ENCODE results near the gene RFT1.

Gene RFT1

GRCh38 chr3:53150247-53151085 is 20.2 kb upstream of the RFT1 start:
- DNase-seq (ENCODE audit: low read depth in 4 of 4, low spot score in 1 of 4) = no peak

DNA sequence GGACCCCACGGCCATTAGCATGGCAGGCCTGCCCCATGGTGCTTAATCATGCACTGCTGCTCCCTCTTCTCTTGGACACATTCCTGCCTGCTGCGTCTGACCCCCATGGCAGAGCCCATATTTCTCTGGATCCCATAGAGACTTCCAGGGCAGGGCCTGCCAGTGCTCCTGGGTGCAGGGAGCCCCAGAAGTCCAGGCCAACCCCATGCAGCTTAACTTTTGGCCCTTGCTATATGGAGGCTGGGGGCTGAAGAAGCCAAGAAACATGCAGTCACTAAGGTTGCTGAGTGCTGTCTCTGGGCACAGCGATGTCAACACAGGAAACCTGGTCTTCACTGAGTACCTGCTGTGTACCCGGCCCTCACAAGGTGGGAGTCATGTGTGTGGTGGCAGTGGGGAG is 19.5 kb upstream of the RFT1 start:
- no peak for DNase-seq (ENCODE audit: low read depth in 4 of 4, low spot score in 1 of 4)

DNA sequence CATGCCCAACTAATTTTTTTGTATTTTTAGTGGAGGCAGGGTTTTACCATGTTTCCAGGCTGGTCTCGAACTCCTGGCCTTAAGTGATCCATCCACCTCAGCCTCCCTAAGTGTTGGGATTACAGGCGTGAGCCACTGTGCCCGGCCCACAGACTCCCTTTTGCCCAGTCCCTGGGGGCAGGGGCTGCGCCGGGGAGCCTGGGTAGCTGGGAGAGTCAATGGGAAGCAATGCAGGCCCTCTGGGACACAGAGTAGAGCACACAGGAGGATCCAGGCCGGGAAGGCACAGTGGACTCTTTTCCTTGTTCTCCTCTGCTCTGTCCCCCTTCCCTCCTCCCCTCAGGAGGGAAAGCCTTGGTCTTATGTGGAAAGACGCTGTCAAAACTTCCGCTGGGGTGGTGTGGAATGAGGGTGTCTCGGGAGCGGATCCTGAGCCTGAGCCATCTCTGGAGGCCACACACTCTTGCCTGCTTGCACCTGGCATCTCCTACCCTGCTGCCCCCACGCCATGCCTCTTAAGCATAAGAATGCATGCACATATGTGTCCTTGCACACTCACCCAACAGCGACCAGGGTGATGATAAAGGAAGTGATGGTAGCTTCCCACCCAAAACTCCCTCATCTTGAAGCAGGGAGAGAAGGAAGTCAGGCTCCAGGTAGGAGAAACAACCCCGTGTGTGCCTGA is 18.9 kb upstream of the RFT1 start:
- no peak for DNase-seq (ENCODE audit: low read depth in 4 of 4, low spot score in 1 of 4)

GRCh38 chr3:53147903-53148400 is 17.7 kb upstream of the RFT1 start:
- DNase-seq (ENCODE audit: low read depth in 4 of 4, low spot score in 1 of 4) = no peak

- DNase-seq (ENCODE audit: low read depth in 4 of 4, low spot score in 1 of 4) = no peak
These were observed 17.1 kb upstream of the RFT1 start for GRCh38 chr3:53147151-53147902.

DNA sequence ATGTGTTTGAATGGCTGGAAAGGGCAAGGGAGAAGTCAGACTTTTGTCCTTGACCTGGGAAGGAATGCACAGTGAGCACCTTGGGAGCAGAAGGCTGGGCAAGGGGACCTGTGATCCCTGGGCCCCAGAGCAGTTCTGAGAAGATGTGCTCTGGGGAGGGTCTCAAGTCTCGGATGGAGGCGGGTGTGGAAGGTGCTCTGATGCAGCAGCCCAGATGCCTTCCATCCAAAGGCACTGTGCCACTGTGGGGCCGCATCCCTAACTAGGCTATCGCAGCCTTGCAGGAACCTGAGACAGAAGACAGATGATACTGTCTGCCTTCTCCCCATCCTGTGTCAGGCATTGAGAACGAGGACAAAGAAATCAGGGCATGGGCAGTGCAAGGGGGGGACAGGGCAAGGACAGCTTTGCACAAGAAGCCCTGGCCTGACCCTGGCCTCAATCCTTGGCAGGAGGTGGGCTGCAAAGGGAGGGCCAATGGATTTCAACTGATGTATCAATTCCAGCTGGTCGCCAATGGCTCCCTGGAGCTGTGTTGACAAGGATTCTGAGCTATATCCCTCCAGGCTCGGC is 16.2 kb upstream of the RFT1 start:
- DNase-seq (ENCODE audit: low read depth in 4 of 4, low spot score in 1 of 4) = no peak

DNA sequence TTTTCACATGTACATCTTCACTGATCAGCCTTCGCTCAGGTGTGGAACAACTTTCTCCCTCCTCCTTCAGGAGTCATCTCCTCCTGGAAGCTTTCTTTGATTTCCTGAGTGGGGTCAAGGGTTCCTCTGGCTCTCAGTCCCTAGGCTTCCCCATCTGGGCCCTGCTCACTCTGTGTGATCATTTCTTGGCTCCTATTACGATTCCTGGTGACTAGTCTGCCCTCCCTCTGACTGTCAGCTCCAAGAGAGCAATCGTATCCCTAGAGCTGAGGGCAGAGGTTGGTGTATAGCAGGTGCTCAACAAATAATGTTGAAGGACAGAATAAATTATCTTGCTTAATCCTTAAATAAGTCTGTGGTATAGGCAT is 15.5 kb upstream of the RFT1 start:
- no peak for DNase-seq (ENCODE audit: low read depth in 4 of 4, low spot score in 1 of 4)

GRCh38 chr3:53144862-53145712 is 14.9 kb upstream of the RFT1 start:
- DNase-seq (ENCODE audit: low read depth in 4 of 4, low spot score in 1 of 4) = no peak

- DNase-seq (ENCODE audit: low read depth in 4 of 4, low spot score in 1 of 4) = no peak
These were observed 14.2 kb upstream of the RFT1 start for GRCh38 chr3:53144446-53144845.

DNA sequence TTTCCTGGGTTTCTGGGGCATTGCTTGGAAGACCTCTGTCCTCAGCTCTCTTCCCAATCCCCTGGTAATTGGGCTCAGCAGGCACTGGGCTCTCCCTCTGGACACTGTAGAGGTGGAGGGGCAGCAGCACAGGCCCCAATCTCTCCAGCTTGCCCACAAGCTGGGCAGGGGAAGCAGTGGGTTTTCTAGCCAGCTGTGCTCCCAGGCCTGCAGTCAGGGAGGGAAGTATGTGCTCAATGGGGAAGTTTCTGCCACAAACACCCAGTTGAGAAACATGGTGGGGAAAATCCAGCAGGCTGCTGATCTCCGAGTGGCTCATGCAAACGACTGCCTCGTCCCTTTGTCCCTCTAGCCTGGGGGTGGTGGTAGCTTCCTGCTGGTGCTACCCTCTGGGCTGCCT is 12.8 kb upstream of the RFT1 start:
- DNase-seq (ENCODE audit: low read depth in 4 of 4, low spot score in 1 of 4) = no peak

DNA sequence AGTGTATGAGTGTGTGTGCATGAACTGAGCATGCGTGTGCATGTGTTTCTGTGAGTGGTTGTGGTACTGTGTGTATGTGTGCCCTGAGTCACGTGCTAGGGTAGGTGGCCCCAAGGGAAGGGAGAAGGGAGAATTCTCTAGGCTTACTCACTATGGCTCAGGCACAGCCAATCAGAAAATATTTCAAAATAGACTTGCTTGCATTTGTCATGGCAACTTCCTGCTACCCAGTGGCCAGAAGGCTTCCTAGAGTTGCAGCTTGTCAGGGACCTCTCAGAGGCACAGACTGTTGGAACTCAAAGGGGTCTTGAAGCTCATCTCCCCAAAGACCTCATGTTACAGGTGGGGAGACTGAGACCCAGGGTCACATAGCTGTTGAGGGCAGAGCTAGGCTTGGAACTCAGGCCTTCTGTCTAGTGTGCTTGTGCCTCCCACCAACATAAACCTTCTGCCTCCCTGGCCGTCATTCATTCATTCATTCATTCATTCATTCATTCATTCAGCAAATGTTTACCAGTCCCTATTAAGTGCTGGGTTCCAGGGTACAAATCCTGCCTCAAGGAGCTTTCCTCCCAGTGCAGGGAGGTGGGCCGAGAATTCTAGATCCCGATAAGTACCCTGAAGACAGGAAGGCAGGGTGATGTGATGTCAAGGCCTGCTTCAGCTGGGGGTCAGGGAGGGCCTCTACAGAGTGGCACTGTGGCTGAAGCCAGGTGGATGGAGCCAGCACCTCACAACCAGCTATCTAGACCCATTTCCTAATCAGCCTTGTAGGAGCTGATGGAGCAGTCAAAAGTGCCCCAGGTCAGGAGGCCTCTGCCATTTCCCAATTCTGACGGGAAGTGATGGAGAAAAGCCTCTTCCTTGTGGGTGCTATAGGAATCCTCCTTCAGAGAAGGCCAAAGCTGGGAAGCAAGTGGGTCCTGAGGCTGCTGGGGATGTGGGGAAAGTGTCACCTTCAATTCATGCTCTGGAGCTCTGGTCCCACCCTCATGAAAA is 10.9 kb upstream of the RFT1 start:
- DNase-seq (ENCODE audit: low read depth in 4 of 4, low spot score in 1 of 4) = no peak

GRCh38 chr3:53139906-53140846 is 9.9 kb upstream of the RFT1 start:
- no peak for DNase-seq (ENCODE audit: low read depth in 4 of 4, low spot score in 1 of 4)

GRCh38 chr3:53137835-53138446 is 7.7 kb upstream of the RFT1 start:
- no peak for DNase-seq (ENCODE audit: low read depth in 4 of 4, low spot score in 1 of 4)

- DNase-seq (ENCODE audit: low read depth in 4 of 4, low spot score in 1 of 4) = no peak
These were observed 7.0 kb upstream of the RFT1 start for GRCh38 chr3:53137221-53137620.

DNA sequence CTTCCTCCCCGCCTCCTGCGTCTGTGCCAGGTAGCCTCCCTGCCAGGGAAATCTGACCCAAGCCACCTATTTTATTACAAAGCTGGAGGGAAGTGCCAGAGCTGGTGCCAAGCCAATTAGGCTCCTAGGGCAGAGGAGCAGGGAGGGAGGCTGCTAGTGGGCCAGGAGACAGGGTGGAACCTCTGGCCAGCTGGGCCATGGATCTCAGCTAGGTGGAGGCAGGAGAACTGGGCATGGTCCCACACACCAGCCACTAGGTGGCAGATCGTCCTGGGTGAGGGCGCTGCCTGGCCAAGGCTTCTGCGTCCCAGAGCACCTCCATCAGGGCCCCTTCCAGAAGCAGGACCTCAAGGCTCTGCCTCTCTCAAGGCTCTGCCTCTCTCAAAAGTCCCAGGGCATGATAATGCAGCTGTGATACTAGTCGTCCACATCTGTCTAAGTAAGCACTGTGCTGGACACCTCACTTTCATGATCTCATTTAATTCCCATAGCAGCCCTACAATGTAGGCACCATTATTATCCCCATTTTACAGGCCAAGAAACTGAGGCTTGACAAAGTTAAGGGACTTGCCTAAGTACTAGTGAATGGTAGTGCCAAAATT is 4.5 kb upstream of the RFT1 start:
- DNase-seq (ENCODE audit: low read depth in 4 of 4, low spot score in 1 of 4) = peak in 3 of 4 experiments; percentile 20 to 54 (median 39)

- no peak for DNase-seq (ENCODE audit: low read depth in 4 of 4, low spot score in 1 of 4)
These were observed 2.1 kb upstream of the RFT1 start for GRCh38 chr3:53132347-53132746.

- DNase-seq (ENCODE audit: low read depth in 4 of 4, low spot score in 1 of 4) = no peak
These were observed 861 bp upstream of the RFT1 start for GRCh38 chr3:53131096-53131495.

Measured in stimulated activated CD4-positive, alpha-beta T cell treated with anti-CD3 and anti-CD28 coated beads, Interleukin-1b, Interleukin-23, amount 100 ng/mL, for 24 hours (primary cell).